Esophagus muscularis mucosa (tissue), 4 donors: ENCODE measurements around the gene KIF14. TPM values are rescaled to one million over a fixed set of nuclear protein-coding genes. Genes with fewer than 3 reads are reported as not detected.

Source experiments
- DNase-seq: peaks from one replicate; pipeline ENCODE4 v3.0.0-alpha.2; 2017; ENCODE audit errors: extremely low spot score
- H3K27ac ChIP-seq, 4 donors: fragments of 200-600 bp; sonication (generic); replicated peaks in 1 of 4; 1 replicate in 3 of 4; 2 replicates in 1 of 4; pipeline ENCODE4 v1.5.1; 2016 to 2019; ENCODE audit warnings: mild to moderate bottlenecking in 1 of 4
- H3K27me3 ChIP-seq, 4 donors: fragments of 200-600 bp; sonication (generic); one replicate each; pipeline versions ENCODE4 v1.5.1 to v1.6.0; 2016 to 2019
- H3K36me3 ChIP-seq, 4 donors: fragments of 200-600 bp; sonication (generic); one replicate each; pipeline ENCODE4 v1.5.1; 2016 to 2019
- H3K4me1 ChIP-seq, 4 donors: fragments of 200-600 bp; sonication (generic); one replicate each; pipeline ENCODE4 v1.5.1; 2016 to 2019
- H3K4me3 ChIP-seq, 4 donors: fragments of 200-600 bp; sonication (generic); 1 replicate in 2 of 4; 2 replicates in 2 of 4; pipeline ENCODE4 v1.5.1; 2016 to 2019; ENCODE audit warnings: mild to moderate bottlenecking in 4 of 4, moderate library complexity in 1 of 4
- H3K9me3 ChIP-seq, 4 donors: fragments of 200-600 bp; sonication (generic); 1 replicate in 3 of 4; 2 replicates in 1 of 4; pipeline ENCODE4 v1.5.1; 2016 to 2019
- CTCF ChIP-seq, 3 experiments: fragments of 200-600 bp in 2 of 3; fragments of 450-650 bp in 1 of 3; sonication (generic) in 2 of 3; IDR thresholded peaks; one replicate each; pipeline ENCODE4 v1.5.1; 2017 to 2019; ENCODE audit warnings: antibody characterized with exemption in 3 of 3, mild to moderate bottlenecking in 2 of 3, moderate library complexity in 1 of 3
- EP300 ChIP-seq: sonication (generic); formaldehyde crosslinking; IDR thresholded peaks from one replicate; pipeline ENCODE4 v1.6.1; 2017; ENCODE audit warnings: antibody characterized with exemption
- POLR2A ChIP-seq: fragments of 450-650 bp; IDR thresholded peaks from one replicate; pipeline ENCODE4 v1.6.1; 2017; ENCODE audit warnings: antibody characterized with exemption, moderate library complexity, mild to moderate bottlenecking, low read depth
- POLR2AphosphoS5 ChIP-seq, 2 donors: sonication (generic); formaldehyde crosslinking; IDR thresholded peaks; one replicate each; pipeline ENCODE4 v1.6.1; 2017; ENCODE audit warnings: antibody characterized with exemption in 2 of 2
- WGBS: methylation state at CpG from one replicate; pipeline ENCODE4 v1.1.5; 2018; 5-methylcytosine and 5-hydroxymethylcytosine counted together
- intact Hi-C: fragments of 100-400 bp; cut with DNase I; formaldehyde crosslinking; loops from one replicate; pipeline ENCODE4 v1.15.1; 2023
- total RNA-seq, 4 donors: library from RNA; depleted of rRNA; stranded (reverse); fragments of >200 nt; gene quantifications; one replicate each; pipeline versions ENCODE4 v1.1.0 to v1.2.1, GENCODE V29; 2016

Gene KIF14
- total RNA-seq, 4 donors from 2014 or later, result under 0.01 to 0.17 (median 0.17) TPM; not detected in 1

- Histone ChIP-seq H3K27me3 (no peaks in the 10 kb centered on the region), H3K36me3 (no peaks in the 10 kb centered on the region), H3K27ac (no peak overlapping the region), H3K4me1 (no peaks in the 10 kb centered on the region), H3K4me3 (no peak overlapping the region), H3K9me3 (no peaks in the 10 kb centered on the region)
- WGBS, result 95% methylated on average over 1 of the region's 1 CpG
- no peak for TF ChIP-seq CTCF (IDR thresholded peaks at IDR 0.05)
- no peak for TF ChIP-seq EP300
- no peak for DNase-seq
- intact Hi-C loops, result no loop called here
Measured at GRCh38 chr1:200602632-200603031, 17.9 kb downstream of the KIF14 start.

- WGBS, result 80% methylated on average over 1 of the region's 1 CpG
- H3K9me3 ChIP-seq, result no peaks in the 10 kb centered on the region
- intact Hi-C loops, result no loop called here
- H3K27ac ChIP-seq, result no peak overlapping the region
- H3K36me3 ChIP-seq, result no peaks in the 10 kb centered on the region
- DNase-seq, result no peak
- TF ChIP-seq CTCF (IDR thresholded peaks at IDR 0.05) (no peak), POLR2A (no peak)
- H3K4me1 ChIP-seq, result no peaks in the 10 kb centered on the region
- no peaks in the 10 kb centered on the region for H3K27me3 ChIP-seq
- H3K4me3 ChIP-seq, result no peak overlapping the region
Measured at GRCh38 chr1:200590001-200590400, 30.6 kb downstream of the KIF14 start.

- TF ChIP-seq CTCF (IDR thresholded peaks at IDR 0.05), result no peak
- TF ChIP-seq EP300, result no peak
- TF ChIP-seq POLR2AphosphoS5 (IDR thresholded peaks at IDR 0.05), result no peak
- no peak for TF ChIP-seq POLR2A
- intact Hi-C loops, result no loop called here
- Histone ChIP-seq H3K4me3 (no peak overlapping the region), H3K27ac (no peak overlapping the region), H3K27me3 (no peaks in the 10 kb centered on the region), H3K36me3 (no peaks in the 10 kb centered on the region), H3K4me1 (no peaks in the 10 kb centered on the region), H3K9me3 (no peaks in the 10 kb centered on the region)
- DNase-seq, result no peak
Measured at GRCh38 chr1:200588698-200589097, 31.9 kb downstream of the KIF14 start.

- WGBS, result 100% methylated on average over 1 of the region's 1 CpG
- DNase-seq, result no peak
- intact Hi-C loops, result no loop called here
Measured at GRCh38 chr1:200564319-200564718, 56.2 kb downstream of the KIF14 start.

More at GRCh38 chr1:200564319-200564718, 56.2 kb downstream of the KIF14 start:
- Histone ChIP-seq H3K36me3 (no peaks in the 10 kb centered on the region), H3K27me3 (no peaks in the 10 kb centered on the region), H3K4me3 (no peak overlapping the region), H3K27ac (no peak overlapping the region), H3K4me1 (no peaks in the 10 kb centered on the region), H3K9me3 (no peaks in the 10 kb centered on the region)
- TF ChIP-seq CTCF (IDR thresholded peaks at IDR 0.05), result no peak
- TF ChIP-seq EP300, result no peak
- TF ChIP-seq POLR2A, result no peak
- TF ChIP-seq POLR2AphosphoS5 (IDR thresholded peaks at IDR 0.05), result no peak
